GM12864 (cell line): Measurements from ENCODE around the gene ERCC6.

Experiments
- DNase-seq: peaks from one replicate; pipeline ENCODE4 v3.0.0-alpha.2; 2011; ENCODE audit warnings: low read depth
- H3K4me3 ChIP-seq: 2 replicates; pipeline ENCODE4 v1.5.1; 2011; ENCODE audit warnings: mild to moderate bottlenecking, low read depth, low read length, control low read depth
- CTCF ChIP-seq: IDR thresholded peaks from 2 replicates; pipeline ENCODE4 v1.5.1; 2011; ENCODE audit warnings: low read depth, mild to moderate bottlenecking, moderate library complexity, low read length, control low read depth, inconsistent platforms; ENCODE audit errors: missing control alignments

Gene ERCC6

GRCh38 chr10:49474901-49475300 is 64.0 kb downstream of the ERCC6 start:
- no peak for TF ChIP-seq CTCF
- DNase-seq, result no peak
- H3K4me3 ChIP-seq, result no peak overlapping the region

GRCh38 chr10:49471532-49471931 is 67.4 kb downstream of the ERCC6 start:
- TF ChIP-seq CTCF, result no peak
- H3K4me3 ChIP-seq, result no peak overlapping the region
- no peak for DNase-seq

- no peak for DNase-seq
- TF ChIP-seq CTCF, result no peak
- H3K4me3 ChIP-seq, result no peak overlapping the region
Observed at GRCh38 chr10:49465736-49466135, 73.2 kb downstream of the ERCC6 start.
